Urothelium cell line (cell line): Measurements from ENCODE around the gene ARL16.
"Not testable (repeated sequence)": the region's sequence is repeated elsewhere in the genome, so short reads cannot be mapped to it uniquely, and the experiment has no call there.

Source experiments
- DNase-seq: peaks from one replicate; pipeline ENCODE4 v3.0.0; 2011; ENCODE audit warnings: low spot score, mixed read lengths
- FAIRE-seq: peaks from 2 replicates; lab custom pipeline; 2011; peaks lifted over from hg19 to GRCh38; lab: Jason Lieb, UNC

Gene ARL16

DNA sequence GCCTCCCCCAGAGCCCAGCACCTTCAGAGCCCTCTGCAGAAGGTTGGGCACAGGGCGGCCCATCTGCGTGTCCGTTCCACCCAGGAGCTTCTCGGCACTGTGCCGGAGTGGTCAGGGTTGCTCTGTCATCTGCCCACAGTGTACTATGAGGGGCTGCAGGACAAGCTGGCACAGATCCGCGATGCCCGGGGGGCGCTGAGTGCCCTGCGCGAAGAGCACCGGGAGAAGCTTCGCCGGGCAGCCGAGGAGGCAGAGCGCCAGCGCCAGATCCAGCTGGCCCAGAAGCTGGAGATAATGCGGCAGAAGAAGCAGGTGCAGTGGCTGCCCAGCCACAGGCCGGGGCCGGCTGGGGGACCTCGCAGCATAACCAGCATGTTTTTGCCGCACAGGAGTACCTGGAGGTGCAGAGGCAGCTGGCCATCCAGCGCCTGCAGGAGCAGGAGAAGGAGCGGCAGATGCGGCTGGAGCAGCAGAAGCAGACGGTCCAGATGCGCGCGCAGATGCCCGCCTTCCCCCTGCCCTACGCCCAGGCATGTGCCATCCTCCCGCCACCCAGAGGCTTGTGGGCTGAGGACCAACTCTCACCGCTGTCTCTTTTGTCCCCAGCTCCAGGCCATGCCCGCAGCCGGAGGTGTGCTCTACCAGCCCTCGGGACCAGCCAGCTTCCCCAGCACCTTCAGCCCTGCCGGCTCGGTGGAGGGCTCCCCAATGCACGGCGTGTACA is 12.8 kb upstream of the ARL16 start:
- FAIRE-seq (no peak), DNase-seq (no peak)

GRCh38 chr17:81695801-81696200 is 12.2 kb upstream of the ARL16 start:
- DNase-seq: no peak
- FAIRE-seq: peak; percentile 40

- DNase-seq (no peak), FAIRE-seq (no peak)
These were observed 11.6 kb upstream of the ARL16 start for GRCh38 chr17:81695211-81695610.

GRCh38 chr17:81694810-81695209 is 11.2 kb upstream of the ARL16 start:
- DNase-seq (no peak), FAIRE-seq (no peak)

- no peak for FAIRE-seq
- no peak for DNase-seq
These were observed 10.1 kb upstream of the ARL16 start for GRCh38 chr17:81693509-81694210.

- DNase-seq: no peak
- no peak for FAIRE-seq
These were observed 8.0 kb upstream of the ARL16 start for GRCh38 chr17:81691608-81692007.

DNA sequence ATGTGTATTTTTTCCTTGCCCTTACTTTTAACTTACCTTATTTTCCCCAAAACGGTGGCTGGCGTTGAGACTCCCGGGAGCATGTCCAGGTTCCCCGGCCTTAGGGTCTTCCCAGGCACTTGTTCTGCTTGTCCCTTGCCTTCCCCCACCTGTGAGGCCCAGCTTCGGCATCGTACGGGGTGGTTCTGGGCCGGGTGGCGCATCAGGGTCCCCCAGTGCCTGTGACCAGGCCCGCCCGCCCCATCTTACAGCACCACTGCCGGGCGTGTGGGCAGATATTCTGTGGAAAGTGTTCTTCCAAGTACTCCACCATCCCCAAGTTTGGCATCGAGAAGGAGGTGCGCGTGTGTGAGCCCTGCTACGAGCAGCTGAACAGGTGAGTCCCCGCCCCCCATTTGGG is 7.6 kb upstream of the ARL16 start:
- FAIRE-seq: no peak
- DNase-seq: no peak

DNA sequence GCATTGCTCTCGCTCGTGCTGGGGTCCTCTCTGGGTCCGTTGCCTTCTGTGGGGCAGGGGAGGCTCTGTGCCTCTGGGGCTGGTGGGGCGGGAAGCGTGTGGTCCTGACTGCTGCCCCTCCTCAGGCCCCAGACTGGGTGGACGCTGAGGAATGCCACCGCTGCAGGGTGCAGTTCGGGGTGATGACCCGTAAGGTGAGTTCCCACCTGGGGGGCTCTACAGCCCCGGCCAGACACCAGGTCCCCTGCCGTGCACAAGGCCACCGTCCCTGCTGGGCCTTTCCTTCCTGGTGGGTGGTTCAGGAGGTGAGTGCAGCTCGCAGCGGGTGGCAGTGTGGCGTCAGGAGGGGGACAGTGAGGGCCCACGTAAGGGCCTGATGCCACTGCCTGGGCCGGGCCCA is 7.0 kb upstream of the ARL16 start:
- FAIRE-seq (peak; percentile 55), DNase-seq (no peak)

DNA sequence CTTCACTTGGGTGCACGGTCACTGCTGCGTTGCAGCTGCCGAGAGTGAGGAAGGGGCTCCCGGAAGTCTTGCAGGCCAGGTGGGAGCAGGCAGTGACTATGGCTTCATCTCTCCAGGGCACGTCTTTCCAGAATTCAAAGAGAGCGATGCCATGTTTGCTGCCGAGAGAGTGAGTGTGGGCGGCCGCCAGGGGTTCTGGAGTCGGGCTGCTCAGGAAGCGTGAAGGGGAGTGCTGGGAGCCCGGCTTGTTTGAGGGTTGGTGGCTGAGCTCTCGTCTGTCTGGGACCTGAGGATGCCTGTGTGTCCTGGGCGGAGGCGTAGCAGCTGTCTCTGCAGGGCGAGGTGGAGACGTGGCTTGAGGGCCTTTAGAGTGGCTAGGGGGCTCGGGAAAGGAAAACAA is 6.5 kb upstream of the ARL16 start:
- DNase-seq (no peak), FAIRE-seq (no peak)

DNA sequence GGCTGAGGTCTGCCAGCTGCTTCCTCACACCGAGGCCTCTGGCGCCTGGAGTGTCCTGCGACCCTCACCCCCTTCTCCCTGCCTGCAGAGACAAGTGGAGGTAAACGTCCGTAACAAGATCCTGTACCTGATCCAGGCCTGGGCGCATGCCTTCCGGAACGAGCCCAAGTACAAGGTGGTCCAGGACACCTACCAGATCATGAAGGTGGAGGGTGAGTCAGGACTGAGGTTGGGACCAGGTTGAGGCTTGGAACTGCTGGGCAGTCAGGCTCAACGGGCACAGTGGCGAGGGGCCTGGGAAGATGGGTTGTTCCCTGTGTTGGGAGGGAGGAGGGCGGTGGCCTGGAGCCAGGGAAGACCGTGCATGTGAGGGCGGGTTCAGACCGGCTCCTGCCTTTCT is 5.0 kb upstream of the ARL16 start:
- FAIRE-seq (no peak), DNase-seq (no peak)

- no peak for FAIRE-seq
- no peak for DNase-seq
These were observed 4.4 kb upstream of the ARL16 start for GRCh38 chr17:81687770-81688541.

- DNase-seq (no peak), FAIRE-seq (no peak)
These were observed 3.0 kb upstream of the ARL16 start for GRCh38 chr17:81686614-81687013.

DNA sequence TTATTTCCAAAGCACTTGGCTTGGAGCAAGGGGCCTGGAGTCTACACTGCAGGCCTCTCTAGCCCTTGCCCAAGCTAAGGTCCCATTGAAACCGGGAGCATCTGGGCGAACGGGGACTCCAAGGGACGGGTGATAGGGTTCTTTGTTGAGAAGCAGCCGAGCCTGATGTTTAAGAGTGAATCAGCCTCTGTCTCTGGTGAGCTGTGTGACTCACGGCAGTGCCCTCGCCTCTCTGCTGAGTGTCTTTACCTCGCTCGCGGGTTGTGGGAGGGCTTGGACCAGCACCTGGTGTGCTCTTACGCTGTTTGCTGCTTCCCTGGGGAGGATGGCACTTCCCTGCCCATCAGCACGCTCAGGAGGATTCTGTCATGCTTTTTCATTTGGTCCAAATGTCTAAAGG is 1.5 kb upstream of the ARL16 start:
- FAIRE-seq (peak; percentile 17), DNase-seq (no peak)

DNA sequence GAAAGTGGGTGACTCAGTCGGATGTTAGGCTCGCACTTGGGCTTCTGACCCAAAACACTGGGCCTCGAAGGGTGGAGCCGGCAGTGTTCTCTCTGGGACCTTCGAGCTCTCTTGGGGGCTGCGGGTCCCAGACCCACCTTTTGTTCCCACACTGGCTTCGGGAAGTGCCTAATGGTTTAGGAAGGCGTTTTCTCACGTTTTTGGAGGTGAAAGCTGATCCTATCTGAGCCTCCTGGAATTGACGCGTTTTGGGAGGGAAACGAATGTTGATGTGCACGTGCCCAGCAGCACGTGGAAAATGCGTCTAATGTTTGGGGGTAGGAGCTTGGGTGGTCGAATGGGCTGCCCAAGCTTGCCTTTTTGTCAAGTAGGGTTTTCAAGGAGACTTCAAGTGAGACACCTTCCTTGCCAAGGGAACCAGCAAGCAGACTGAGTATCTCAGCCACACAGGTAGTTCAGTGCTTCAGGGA is 880 bp upstream of the ARL16 start:
- no peak for DNase-seq
- no peak for FAIRE-seq

DNA sequence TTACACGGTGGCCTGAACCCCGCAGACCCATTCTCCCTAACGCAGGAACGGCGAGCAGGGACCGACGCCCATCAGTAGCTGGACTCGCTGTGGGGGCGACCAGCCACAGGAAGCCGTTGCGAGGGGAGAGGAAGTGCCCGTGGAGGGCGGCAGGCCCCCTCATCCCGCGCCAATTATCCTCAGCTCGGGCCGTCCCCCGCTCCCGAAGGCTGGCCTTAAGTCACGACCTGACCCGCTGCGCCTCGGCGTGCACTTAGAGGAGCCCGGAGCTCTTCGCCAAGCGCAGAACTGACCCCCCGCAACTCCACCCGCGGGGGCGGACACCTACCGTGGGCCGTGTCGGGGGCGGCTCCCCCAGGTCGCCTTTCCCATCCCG is 401 bp downstream of the ARL16 start:
- FAIRE-seq (peak; percentile 73), DNase-seq (no peak)

DNA sequence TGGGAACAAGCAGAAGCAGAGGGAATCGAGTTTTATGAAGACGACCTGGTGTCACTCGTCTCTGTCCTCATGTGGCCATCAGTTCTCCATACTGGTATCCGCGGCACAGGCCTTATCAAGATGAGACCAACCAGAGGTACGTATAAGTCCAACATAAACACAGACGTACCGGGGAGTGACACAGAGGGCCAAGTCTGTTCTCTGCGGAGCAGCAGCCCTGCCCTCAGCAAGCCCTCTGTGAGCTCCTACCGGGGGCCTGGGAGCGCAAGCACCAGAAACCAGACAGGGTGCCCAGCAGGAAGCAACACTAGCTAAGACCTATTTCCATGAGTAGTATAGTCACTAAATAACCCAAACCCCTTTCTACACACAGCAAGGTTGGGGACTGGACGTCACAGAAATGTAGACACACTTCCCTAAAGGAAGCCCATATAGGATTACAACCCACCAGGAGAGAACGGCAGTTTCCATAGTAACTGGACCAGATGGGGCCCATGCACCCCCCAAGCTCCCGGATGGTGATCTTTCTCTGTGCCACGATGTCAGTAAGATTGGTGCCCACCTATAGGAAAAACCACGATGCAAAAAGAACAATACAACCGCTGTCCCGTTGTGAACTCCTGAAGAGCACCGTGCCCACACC is 911 bp downstream of the ARL16 start:
- DNase-seq (no peak), FAIRE-seq (no peak)

DNA sequence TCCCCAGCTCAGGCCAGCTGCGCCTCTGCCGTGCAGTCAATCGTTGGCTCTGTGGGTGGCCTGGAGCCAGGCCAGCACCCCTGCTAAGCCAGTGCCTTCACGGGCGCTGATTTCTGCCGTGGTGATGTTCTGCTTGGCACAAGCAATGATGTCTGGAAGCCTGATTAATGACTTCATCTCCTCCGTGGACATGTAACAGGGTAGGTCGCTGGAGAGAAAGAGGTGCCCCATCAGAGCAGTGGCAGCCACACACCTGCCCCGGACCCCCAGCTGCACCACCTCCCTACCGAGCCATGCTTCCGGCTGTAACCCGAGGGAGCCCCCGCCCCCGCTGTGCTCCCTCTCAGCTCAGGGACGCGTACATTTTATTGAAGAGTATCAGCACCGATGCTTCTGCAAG is 1.9 kb downstream of the ARL16 start:
- no peak for FAIRE-seq
- no peak for DNase-seq

GRCh38 chr17:81680150-81680549 is 3.4 kb downstream of the ARL16 start:
- DNase-seq (no peak), FAIRE-seq (no peak)

DNA sequence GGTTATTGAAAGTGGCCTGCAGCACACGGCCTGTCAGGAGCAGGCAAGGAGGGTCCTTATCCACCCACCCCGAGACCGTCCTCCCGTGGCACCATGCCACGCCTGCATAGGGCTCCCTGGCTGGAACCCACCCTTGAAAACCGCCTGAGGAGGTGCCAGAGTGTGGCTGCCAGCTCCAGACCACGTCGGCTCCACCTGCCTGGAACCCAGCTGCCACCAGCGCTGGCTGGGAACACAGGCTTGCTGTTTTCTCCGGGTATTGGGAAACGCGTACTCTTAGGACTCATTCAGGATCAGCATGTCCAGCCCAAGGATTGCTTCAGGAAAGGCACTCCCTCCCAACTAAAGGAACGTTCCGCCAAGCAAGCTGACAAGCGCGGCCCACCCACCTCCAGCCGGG is 6.7 kb downstream of the ARL16 start:
- DNase-seq: no peak

GRCh38 chr17:81675515-81676221 is 7.9 kb downstream of the ARL16 start:
- DNase-seq: not testable (repeated sequence)
- FAIRE-seq: peak; percentile 56

More for the DNA sequence above, 6.7 kb downstream of the ARL16 start:
- no peak for FAIRE-seq
